ENCODE results near the gene MEA1. TPM values are rescaled to one million over a fixed set of nuclear protein-coding genes. Genes with fewer than 3 reads are reported as not detected.

Gene MEA1
- total and polyA plus RNA-seq, 4 donors, result 10.7 to 50.3 (median 30.6) TPM

GRCh38 chr6:43032326-43032725, 18.6 kb upstream of the MEA1 start:
- H3K27ac ChIP-seq (ENCODE audit: low read depth in 1 of 2, low read length in 2 of 2), result no peak overlapping the region
- WGBS, result 92% methylated on average over 4 of the region's 4 CpGs
- peaks cover 2 to 12% (median 8%) of the 10 kb centered on the region in 4 donors for H3K4me1 ChIP-seq (ENCODE audit: control insufficient read depth in 4 of 4, insufficient read depth in 4 of 4, low read length in 3 of 4)
- peaks cover 12 to 51% (median 39%) of the 10 kb centered on the region in 4 donors for H3K36me3 ChIP-seq (ENCODE audit: control insufficient read depth in 4 of 4, insufficient read depth in 3 of 4, low read depth in 1 of 4, low read length in 3 of 4)
- DNase-seq (ENCODE audit: low spot score), result no peak
- H3K9me3 ChIP-seq (ENCODE audit: control insufficient read depth in 4 of 4, low read length in 3 of 4), result no peaks in the 10 kb centered on the region
- TF ChIP-seq HNF4G (IDR thresholded peaks at IDR 0.05) (no peak), NR2F2 (IDR thresholded peaks at IDR 0.05) (no peak), RAD21 (IDR thresholded peaks at IDR 0.05) (no peak), RXRA (IDR thresholded peaks at IDR 0.05) (no peak), FOXA1 (IDR thresholded peaks at IDR 0.05) (no peak), FOXA2 (IDR thresholded peaks at IDR 0.05) (no peak), JUND (IDR thresholded peaks at IDR 0.05) (no peak), CTCF (IDR thresholded peaks at IDR 0.05; ENCODE audit: low read depth, low read length, missing input control) (no peak), TAF1 (conservative IDR thresholded peaks at IDR 0.05) (no peak), YY1 (IDR thresholded peaks at IDR 0.05) (no peak), HNF4A (conservative IDR thresholded peaks at IDR 0.05) (no peak)
- no peak overlapping the region for H3K4me3 ChIP-seq (ENCODE audit: low read depth in 1 of 3, low read length in 3 of 3)
- no peaks in the 10 kb centered on the region for H3K27me3 ChIP-seq (ENCODE audit: control insufficient read depth in 4 of 4, insufficient read depth in 4 of 4, low read length in 3 of 4)
- H3K9ac ChIP-seq (ENCODE audit: low read depth in 1 of 2, low read length in 2 of 2), result no peak overlapping the region

GRCh38 chr6:43029120-43029519, 15.4 kb upstream of the MEA1 start:
- Histone ChIP-seq H3K9ac (ENCODE audit: low read depth in 1 of 2, low read length in 2 of 2) (no peak overlapping the region), H3K9me3 (ENCODE audit: control insufficient read depth in 4 of 4, low read length in 3 of 4) (no peaks in the 10 kb centered on the region), H3K27ac (ENCODE audit: low read depth in 1 of 2, low read length in 2 of 2) (no peak overlapping the region), H3K36me3 (ENCODE audit: control insufficient read depth in 4 of 4, insufficient read depth in 3 of 4, low read depth in 1 of 4, low read length in 3 of 4) (peaks cover 12 to 63% (median 46%) of the 10 kb centered on the region in 4 donors), H3K27me3 (ENCODE audit: control insufficient read depth in 4 of 4, insufficient read depth in 4 of 4, low read length in 3 of 4) (no peaks in the 10 kb centered on the region), H3K4me1 (ENCODE audit: control insufficient read depth in 4 of 4, insufficient read depth in 4 of 4, low read length in 3 of 4) (no peaks in the 10 kb centered on the region), H3K4me3 (ENCODE audit: low read depth in 1 of 3, low read length in 3 of 3) (no peak overlapping the region)
- 94% methylated on average over 9 of the region's 9 CpGs for WGBS
- TF ChIP-seq HNF4G (IDR thresholded peaks at IDR 0.05), result no peak
- TF ChIP-seq RXRA (IDR thresholded peaks at IDR 0.05), result no peak
- TF ChIP-seq HNF4A (conservative IDR thresholded peaks at IDR 0.05), result no peak
- TF ChIP-seq REST (IDR thresholded peaks at IDR 0.05), result no peak
- DNase-seq (ENCODE audit: low spot score), result no peak

GRCh38 chr6:43026365-43026764, 12.6 kb upstream of the MEA1 start:
- Histone ChIP-seq H3K9ac (ENCODE audit: low read depth in 1 of 2, low read length in 2 of 2) (no peak overlapping the region), H3K9me3 (ENCODE audit: control insufficient read depth in 4 of 4, low read length in 3 of 4) (no peaks in the 10 kb centered on the region), H3K4me1 (ENCODE audit: control insufficient read depth in 4 of 4, insufficient read depth in 4 of 4, low read length in 3 of 4) (peaks cover 0 to 8% (median 3%) of the 10 kb centered on the region in 4 donors), H3K36me3 (ENCODE audit: control insufficient read depth in 4 of 4, insufficient read depth in 3 of 4, low read depth in 1 of 4, low read length in 3 of 4) (peaks cover 12 to 50% (median 37%) of the 10 kb centered on the region in 4 donors), H3K27ac (ENCODE audit: low read depth in 1 of 2, low read length in 2 of 2) (no peak overlapping the region), H3K27me3 (ENCODE audit: control insufficient read depth in 4 of 4, insufficient read depth in 4 of 4, low read length in 3 of 4) (no peaks in the 10 kb centered on the region), H3K4me3 (ENCODE audit: low read depth in 1 of 3, low read length in 3 of 3) (no peak overlapping the region)
- no peak for DNase-seq (ENCODE audit: low spot score)
- 95% methylated on average over 5 of the region's 5 CpGs for WGBS
- TF ChIP-seq YY1 (IDR thresholded peaks at IDR 0.05), result no peak
- TF ChIP-seq ATF3 (IDR thresholded peaks at IDR 0.05), result no peak
- no peak for TF ChIP-seq RAD21 (IDR thresholded peaks at IDR 0.05)
- no peak for TF ChIP-seq EGR1 (IDR thresholded peaks at IDR 0.05; ENCODE audit: low read depth in 2 of 2)
- TF ChIP-seq CTCF (IDR thresholded peaks at IDR 0.05; ENCODE audit: low read depth, low read length, missing input control), result no peak
- no peak for TF ChIP-seq GABPA (IDR thresholded peaks at IDR 0.05 in 1 of 2, conservative IDR thresholded peaks at IDR 0.05 in 1 of 2)
- no peak for TF ChIP-seq FOXA1 (IDR thresholded peaks at IDR 0.05)
- TF ChIP-seq ZBTB33 (IDR thresholded peaks at IDR 0.05), result no peak
- no peak for TF ChIP-seq MAX (IDR thresholded peaks at IDR 0.05)
- no peak for TF ChIP-seq HNF4G (IDR thresholded peaks at IDR 0.05)
- no peak for TF ChIP-seq HNF4A (conservative IDR thresholded peaks at IDR 0.05)
- TF ChIP-seq RXRA (IDR thresholded peaks at IDR 0.05), result no peak
- no peak for TF ChIP-seq TAF1 (conservative IDR thresholded peaks at IDR 0.05)
